GM12865 (cell line): ENCODE data around the gene AMOTL1.

ENCODE experiments used
- DNase-seq: peaks from one replicate; pipeline ENCODE4 v3.0.0; 2010; ENCODE audit warnings: low read depth
- H3K4me3 ChIP-seq: 2 replicates; pipeline ENCODE4 v1.5.1; 2011; ENCODE audit warnings: mild to moderate bottlenecking, low read depth, low read length, control low read depth
- CTCF ChIP-seq: IDR thresholded peaks from 2 replicates; pipeline ENCODE4 v1.5.1; 2011; ENCODE audit warnings: low read length, control low read depth, low read depth, inconsistent platforms; ENCODE audit not compliant: insufficient read depth; ENCODE audit errors: missing control alignments

Gene AMOTL1

GRCh38 chr11:94735907-94736306 is 32.2 kb upstream of the AMOTL1 start:
- DNase-seq, result no peak
- no peak overlapping the region for H3K4me3 ChIP-seq

GRCh38 chr11:94737171-94737611 is 31.0 kb upstream of the AMOTL1 start:
- DNase-seq, result no peak
- H3K4me3 ChIP-seq, result no peak overlapping the region
- TF ChIP-seq CTCF, result no peak

More at GRCh38 chr11:94735907-94736306, 32.2 kb upstream of the AMOTL1 start:
- TF ChIP-seq CTCF, result no peak

- TF ChIP-seq CTCF, result no peak
- no peak overlapping the region for H3K4me3 ChIP-seq
- DNase-seq, result no peak
Observed at GRCh38 chr11:94738746-94739145, 29.4 kb upstream of the AMOTL1 start.

GRCh38 chr11:94739331-94739730 is 28.8 kb upstream of the AMOTL1 start:
- no peak for DNase-seq
- H3K4me3 ChIP-seq, result no peak overlapping the region
- TF ChIP-seq CTCF, result no peak

- DNase-seq, result no peak
- no peak overlapping the region for H3K4me3 ChIP-seq
- TF ChIP-seq CTCF, result no peak
Observed at GRCh38 chr11:94740083-94741021, 27.8 kb upstream of the AMOTL1 start.

- TF ChIP-seq CTCF, result no peak
- DNase-seq, result peak; percentile 4
- no peak overlapping the region for H3K4me3 ChIP-seq
Observed at GRCh38 chr11:94741022-94741679, 27.0 kb upstream of the AMOTL1 start.
